GM23338 (cell line): ENCODE results near the gene CFLAR.

Experiments used
- EZH2 ChIP-seq: fragments of 200-600 bp; sonication (generic); IDR thresholded peaks from one replicate; pipeline ENCODE4 v1.8.0; 2017; ENCODE audit warnings: antibody characterized with exemption, mild to moderate bottlenecking, low read depth; ENCODE audit not compliant: unreplicated experiment
- TF ChIP-seq, protein P1 (sequence below), 2 experiments: fragments of 200-600 bp in 1 of 2; sonication (generic) in 1 of 2; conservative IDR thresholded peaks; 2 replicates each; pipeline versions ENCODE4 v1.5.1 to v1.6.1; 2016 to 2017; ENCODE audit warnings: antibody characterized with exemption in 2 of 2, low read depth in 2 of 2, mild to moderate bottlenecking in 2 of 2, moderate library complexity in 1 of 2

- TF ChIP-seq, protein P1, sequence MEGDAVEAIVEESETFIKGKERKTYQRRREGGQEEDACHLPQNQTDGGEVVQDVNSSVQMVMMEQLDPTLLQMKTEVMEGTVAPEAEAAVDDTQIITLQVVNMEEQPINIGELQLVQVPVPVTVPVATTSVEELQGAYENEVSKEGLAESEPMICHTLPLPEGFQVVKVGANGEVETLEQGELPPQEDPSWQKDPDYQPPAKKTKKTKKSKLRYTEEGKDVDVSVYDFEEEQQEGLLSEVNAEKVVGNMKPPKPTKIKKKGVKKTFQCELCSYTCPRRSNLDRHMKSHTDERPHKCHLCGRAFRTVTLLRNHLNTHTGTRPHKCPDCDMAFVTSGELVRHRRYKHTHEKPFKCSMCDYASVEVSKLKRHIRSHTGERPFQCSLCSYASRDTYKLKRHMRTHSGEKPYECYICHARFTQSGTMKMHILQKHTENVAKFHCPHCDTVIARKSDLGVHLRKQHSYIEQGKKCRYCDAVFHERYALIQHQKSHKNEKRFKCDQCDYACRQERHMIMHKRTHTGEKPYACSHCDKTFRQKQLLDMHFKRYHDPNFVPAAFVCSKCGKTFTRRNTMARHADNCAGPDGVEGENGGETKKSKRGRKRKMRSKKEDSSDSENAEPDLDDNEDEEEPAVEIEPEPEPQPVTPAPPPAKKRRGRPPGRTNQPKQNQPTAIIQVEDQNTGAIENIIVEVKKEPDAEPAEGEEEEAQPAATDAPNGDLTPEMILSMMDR (conservative IDR thresholded peaks at IDR 0.05; ENCODE audit: low read depth in 2 of 2), result no peak
- TF ChIP-seq EZH2, result no peak
Measured at GRCh38 chr2:201139836-201140604, 24.1 kb downstream of the CFLAR start.
